Activated CD8-positive, alpha-beta memory T cell treated with anti-CD3 and anti-CD28 coated beads for 36 hours (primary cell): ENCODE measurements around the gene EBF3. TPM values are rescaled to one million over a fixed set of nuclear protein-coding genes. Genes with fewer than 3 reads are reported as not detected.

Source experiments
- CTCF ChIA-PET: fragments of 350-600 bp; sonication (Branson Sonifier 250); formaldehyde crosslinking; loops from one replicate; lab custom pipeline; 2021; ENCODE audit warnings: antibody characterized with exemption; lab: Charles Lee
- POLR2A ChIA-PET: fragments of 350-600 bp; sonication (Branson Sonifier 250); formaldehyde crosslinking; loops from one replicate; lab custom pipeline; 2021; ENCODE audit warnings: antibody characterized with exemption; lab: Charles Lee
- total RNA-seq, 2 experiments: library from RNA; stranded (reverse); gene quantifications; one replicate each; pipeline ENCODE4 v1.2.3, GENCODE V29; 2021

EBF3 gene
- total RNA-seq, 2 experiments from 2014 or later: not detected

- CTCF ChIA-PET: no interaction called here
- POLR2A ChIA-PET: no interaction called here
These were observed 96.4 kb downstream of the EBF3 start for GRCh38 chr10:129867631-129868179.

- POLR2A ChIA-PET: no interaction called here
- CTCF ChIA-PET: no interaction called here
These were observed 97.2 kb downstream of the EBF3 start for GRCh38 chr10:129866894-129867293.

DNA sequence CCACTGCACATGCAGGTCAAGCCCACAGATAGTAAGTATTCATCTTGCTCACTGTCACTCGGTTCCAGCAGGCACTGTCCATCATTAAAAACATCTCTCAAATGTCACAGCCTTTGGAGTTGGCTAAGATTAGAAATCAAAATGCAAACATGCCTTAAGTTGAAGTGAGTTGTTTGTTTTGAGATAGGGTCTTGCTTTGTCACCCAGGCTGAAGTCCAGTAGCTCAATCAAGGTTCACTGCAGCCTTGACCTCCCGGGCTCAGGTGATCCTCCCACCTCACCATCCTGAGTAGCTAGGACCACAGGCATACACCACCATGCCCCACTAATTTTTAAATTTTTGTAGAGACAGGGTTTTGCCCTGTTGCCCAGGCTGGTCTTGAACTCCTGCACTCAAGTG, 98.1 kb downstream of the EBF3 start:
- ChIA-PET POLR2A (no interaction called here), CTCF (no interaction called here)

DNA sequence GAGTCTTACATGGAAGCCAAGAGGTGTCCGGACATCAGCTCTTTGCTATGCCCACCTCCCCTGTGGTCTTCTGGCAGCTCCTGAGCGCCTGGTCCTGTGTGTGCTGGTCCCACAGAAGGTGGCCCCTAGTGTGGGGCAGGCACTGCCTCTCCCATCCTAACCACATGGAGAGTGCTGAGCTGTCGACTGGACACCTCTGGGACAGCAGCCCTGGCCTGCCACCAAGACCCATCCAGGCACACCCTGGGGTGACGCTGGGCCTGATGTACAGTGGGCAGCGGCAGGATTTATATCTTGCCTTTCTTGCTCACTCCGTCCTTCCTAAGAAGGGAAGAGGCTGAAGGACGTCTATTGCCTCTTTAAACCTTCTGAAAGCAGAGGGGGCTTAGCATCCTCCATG, 98.7 kb downstream of the EBF3 start:
- ChIA-PET CTCF (no interaction called here), POLR2A (no interaction called here)

- ChIA-PET CTCF (no interaction called here), POLR2A (no interaction called here)
These were observed 99.4 kb downstream of the EBF3 start for GRCh38 chr10:129864601-129865126.

GRCh38 chr10:129864082-129864481, 100.0 kb downstream of the EBF3 start:
- CTCF ChIA-PET: no interaction called here

DNA sequence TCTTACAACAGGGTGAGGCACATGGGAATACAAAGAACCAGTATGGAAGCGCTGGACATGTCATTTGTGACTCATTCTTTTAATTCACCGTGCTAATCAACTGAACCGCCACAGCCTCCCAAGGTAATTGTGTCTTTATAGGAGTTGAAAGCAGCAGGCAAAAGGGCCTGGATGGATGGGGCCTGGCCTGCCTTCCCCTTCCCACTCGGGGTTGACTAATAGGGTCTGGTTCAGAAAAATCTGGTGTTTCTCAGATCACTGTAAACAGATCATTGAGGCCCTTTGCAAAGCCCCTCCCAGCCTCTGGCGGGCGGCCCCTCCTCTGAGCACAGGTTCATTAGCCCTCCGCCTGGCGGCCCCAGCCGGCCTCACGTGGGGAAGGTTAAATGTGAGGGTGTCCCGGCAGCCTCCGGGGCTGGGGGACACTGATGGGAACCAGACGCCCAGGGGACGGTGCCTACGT, 100.8 kb downstream of the EBF3 start:
- CTCF ChIA-PET: no interaction called here
- POLR2A ChIA-PET: no interaction called here

More at GRCh38 chr10:129864082-129864481, 100.0 kb downstream of the EBF3 start:
- POLR2A ChIA-PET: no interaction called here

GRCh38 chr10:129861776-129862531, 102.1 kb downstream of the EBF3 start:
- CTCF ChIA-PET: no interaction called here
- POLR2A ChIA-PET: no interaction called here

- CTCF ChIA-PET: no interaction called here
- POLR2A ChIA-PET: no interaction called here
These were observed 103.7 kb downstream of the EBF3 start for GRCh38 chr10:129860396-129860795.

GRCh38 chr10:129859536-129859935, 104.5 kb downstream of the EBF3 start:
- POLR2A ChIA-PET: no interaction called here
- CTCF ChIA-PET: no interaction called here

DNA sequence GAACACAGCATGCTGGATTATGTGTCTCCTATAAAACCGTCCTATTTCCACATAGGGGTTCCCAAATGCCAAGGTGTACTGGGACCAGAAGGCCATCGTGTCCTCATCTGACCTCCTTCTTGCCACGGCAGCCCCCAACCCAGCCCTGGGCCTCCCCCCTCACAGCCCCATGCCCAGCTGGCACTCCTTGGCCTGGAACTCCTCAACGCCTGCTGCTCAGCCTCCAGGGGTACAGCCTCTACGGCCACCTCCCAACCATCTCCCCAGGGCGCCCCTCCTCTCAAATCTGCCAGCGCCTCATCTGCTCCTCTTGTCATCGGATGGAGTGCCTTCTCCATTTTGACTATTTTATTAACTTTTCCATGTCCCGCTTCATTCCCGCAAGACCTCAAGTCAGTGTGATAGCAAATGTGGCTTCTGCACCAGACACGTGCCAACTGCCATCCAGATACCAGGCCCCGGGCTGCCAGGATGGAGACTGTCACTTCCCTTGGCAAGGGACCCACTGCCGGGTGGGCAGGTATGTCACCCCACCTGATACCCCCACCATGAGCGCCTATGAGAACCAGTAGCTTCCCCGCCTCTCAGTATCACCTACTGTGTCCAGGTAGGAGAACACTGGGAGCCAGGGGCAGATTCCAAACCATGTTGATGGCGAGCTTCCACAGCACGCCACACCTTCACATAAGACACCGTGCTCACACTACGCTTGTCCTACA, 106.7 kb downstream of the EBF3 start:
- ChIA-PET CTCF (no interaction called here), POLR2A (no interaction called here)

DNA sequence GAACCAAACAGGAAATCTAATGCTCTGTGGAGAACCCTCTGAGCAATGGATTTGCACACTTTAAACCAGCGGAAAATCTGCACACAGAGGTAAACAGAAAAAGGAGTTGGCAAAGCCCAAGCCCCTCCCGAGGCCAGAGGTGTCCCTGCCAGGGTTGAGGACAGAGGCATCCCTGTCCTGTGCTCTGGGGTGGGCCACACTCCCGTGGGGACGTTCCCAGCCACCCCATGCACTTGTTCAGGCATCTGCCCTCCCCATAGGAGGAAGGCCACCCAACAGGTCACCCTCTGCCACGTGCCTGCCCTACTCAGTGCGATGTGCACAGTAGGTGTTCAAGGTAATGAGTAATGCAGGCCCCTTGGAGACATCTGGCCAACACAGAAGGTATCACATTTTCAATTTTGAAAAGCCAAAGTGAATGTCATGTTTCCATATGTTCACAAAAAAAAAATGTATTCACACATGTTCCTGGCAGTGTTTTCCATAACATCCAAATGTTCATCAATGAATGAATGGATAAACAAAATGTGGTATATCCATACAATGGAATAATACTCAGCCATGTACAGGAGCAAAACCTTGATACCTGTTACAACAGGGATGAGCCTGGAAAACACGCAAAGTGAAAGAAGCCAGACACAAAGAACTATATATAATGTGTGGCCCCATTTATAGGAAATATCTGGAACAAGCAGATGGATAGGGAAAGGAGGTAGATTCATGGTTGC, 108.1 kb downstream of the EBF3 start:
- ChIA-PET POLR2A (no interaction called here), CTCF (interaction anchor here (0.6 kb wide), 1 partner anchor 25 kb away, joined by 3 read pairs; no protein-coding TSS in a partner anchor)

DNA sequence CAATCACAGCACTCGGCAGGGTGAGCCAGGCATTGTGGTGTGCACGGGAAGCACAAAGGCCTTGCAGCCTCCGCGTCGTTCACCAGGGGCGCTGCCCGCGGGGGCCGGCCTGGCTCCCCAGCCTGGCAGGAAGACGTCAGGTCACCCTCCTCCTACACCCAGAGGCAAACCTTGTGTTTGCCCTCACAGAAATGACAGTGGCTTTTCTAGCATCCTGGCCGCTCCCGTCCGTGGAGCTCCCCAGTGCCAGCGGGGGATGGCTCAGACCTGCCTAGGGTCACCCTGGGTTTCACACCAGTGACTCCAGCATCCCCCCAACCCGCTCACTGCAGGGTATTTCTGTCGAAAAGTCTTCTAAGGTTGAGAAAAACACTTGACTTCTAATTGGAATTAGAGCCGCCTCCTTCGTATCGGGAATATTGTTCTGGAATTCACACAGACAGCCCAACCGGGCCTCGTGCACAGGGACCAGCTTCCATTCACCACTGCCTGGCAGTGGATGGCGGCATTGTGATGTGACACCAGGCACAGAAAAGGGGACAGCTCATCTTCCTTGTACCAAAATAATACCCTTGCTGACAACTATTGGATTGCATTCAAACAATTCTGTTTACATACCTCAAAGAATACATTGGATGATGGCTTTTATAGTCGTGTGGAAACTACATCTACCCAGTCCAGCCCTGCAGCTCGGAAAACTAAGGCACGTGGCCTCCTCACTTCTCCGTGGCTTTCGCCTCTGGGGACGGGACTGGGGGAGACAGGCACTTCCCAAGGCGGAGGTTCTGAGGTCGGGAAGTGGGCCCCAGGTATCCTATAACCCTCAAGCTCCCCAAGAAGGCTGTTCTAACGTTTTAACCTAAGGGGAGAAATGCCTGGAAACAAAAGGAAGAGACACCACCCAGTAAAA, 109.0 kb downstream of the EBF3 start:
- POLR2A ChIA-PET: no interaction called here
- CTCF ChIA-PET: no interaction called here

DNA sequence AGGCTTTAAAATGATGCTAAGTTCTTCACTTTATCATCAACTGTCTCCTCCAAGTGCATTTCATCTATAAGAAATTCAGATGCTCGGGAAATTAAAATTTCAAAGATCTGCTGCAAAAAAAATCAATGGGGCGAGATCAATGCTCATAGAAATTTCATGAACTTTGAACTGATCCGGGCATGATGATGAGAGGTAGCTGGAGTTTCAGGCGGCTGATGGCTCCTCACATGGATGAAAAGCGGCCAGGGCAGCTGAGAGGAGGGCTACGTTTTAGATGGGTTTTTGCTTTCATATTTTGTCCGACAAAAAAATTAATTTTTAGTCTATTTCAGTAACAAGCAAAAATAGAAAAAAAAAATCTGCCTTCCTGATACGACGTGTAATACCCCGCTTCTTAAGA, 109.9 kb downstream of the EBF3 start:
- POLR2A ChIA-PET: no interaction called here
- CTCF ChIA-PET: no interaction called here

- ChIA-PET CTCF (no interaction called here), POLR2A (interaction anchor here (0.6 kb wide), 1 partner anchor 260 kb away, joined by 3 read pairs; no protein-coding TSS in a partner anchor)
These were observed 110.5 kb downstream of the EBF3 start for GRCh38 chr10:129853562-129853903.

DNA sequence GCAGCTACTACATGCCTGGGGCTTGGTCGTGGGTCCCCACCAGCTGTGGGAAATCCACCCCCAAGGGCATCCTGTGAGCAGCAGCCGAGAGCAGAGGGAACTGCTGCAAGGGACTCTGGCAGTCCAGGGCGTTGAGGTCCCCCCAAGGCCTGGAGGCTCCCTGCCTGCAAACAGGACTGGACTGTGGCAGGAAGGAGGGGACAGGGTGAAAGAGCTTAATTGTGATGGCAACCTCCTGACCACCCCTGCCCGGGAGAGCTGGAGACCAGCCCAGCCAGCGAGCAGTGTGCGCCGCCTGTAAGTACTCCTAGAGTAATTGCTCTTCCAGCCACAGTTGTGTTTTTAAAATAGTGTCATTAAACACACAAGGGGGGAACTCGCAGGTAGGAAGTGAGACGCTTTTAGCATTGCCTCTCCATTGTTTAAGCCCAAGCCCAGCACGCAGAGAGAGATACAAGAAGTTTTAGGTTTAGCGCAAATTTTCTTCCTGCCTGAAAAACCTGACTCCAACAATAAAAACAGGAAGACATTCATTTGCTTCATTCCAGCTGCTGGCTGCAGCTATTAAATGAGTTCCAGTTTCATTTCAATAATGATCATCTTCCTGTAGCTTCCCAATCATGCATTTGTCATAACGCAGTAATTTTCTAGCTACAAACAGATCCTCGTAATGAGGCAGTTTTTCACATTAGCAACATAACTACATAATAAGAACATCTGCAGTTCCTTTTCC, 111.1 kb downstream of the EBF3 start:
- POLR2A ChIA-PET: interaction anchor here (0.6 kb wide), 1 partner anchor 261 kb away, joined by 3 read pairs; no protein-coding TSS in a partner anchor

DNA sequence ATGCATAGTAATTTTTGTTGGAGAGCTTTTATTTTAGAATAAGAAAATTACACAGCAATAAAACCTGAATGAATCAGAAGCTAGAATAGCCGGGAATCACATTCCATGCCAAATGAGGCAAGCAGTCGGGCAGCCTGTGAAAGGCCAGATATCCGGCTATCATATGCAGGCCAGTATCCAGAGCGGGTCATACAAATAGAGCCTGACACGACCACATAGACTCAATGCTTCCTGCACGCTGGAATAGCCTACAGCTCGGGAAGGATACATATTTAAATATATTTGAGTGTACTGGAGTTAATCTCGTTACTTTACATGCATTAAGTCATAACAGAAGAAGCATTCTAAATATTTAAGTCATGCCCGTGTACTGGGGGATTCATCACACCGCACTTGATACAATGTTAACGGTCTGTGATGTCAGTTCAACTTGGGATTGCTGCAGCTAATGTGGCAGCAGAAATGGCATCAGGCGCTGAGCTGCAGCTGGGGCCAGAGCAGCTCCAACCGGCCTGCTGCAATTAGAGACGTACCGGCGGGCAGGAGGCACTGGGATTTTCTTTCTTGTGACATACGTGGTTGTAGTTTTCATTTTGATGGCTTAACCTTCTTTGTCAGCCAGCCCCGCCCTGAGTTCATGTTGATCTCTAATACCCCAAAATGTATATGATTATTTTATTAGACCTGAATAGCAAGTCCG, 112.0 kb downstream of the EBF3 start:
- ChIA-PET CTCF (no interaction called here), POLR2A (no interaction called here)

More for the DNA sequence above, 111.1 kb downstream of the EBF3 start:
- CTCF ChIA-PET: no interaction called here
